Stomach (tissue), 4 donors: ENCODE results near the gene CAPRIN1.

Experiments
- EP300 ChIP-seq: sonication (generic); formaldehyde crosslinking; IDR thresholded peaks from one replicate; pipeline ENCODE4 v1.6.1; 2017; ENCODE audit warnings: antibody characterized with exemption
- POLR2A ChIP-seq, 4 donors: fragments of 450-650 bp; IDR thresholded peaks; one replicate each; pipeline ENCODE4 v1.6.1; 2016; ENCODE audit warnings: antibody characterized with exemption in 4 of 4, control low read depth in 2 of 4, mild to moderate bottlenecking in 1 of 4, moderate library complexity in 1 of 4
- POLR2AphosphoS5 ChIP-seq, 3 donors: sonication (generic); formaldehyde crosslinking; IDR thresholded peaks; one replicate each; pipeline ENCODE4 v1.6.1; 2016; ENCODE audit warnings: antibody characterized with exemption in 3 of 3

DNA sequence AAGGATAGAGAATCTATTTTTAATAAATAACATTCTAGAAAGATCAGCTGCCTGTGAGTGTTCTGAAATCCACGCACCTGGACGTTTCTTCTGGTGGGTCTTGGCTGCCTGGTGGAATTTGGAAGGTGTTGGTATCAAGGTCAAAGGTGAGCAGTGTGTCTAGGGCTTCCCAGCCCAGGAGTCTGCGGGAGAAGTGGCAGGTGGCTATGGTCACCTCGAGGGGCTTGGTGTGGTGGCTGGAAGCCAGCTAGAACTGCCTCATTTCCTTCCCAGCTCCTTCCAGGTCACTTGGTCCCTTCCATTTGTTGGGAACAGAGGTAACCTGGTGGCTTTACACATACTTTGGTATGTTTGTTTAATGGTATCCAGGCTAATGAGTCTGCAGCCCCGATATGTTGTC, 95.3 kb downstream of the CAPRIN1 start:
- TF ChIP-seq EP300 (no peak), POLR2A (IDR thresholded peaks at IDR 0.05) (no peak), POLR2AphosphoS5 (IDR thresholded peaks at IDR 0.05) (no peak)
